ENCODE results near the gene CBX5. TPM values are rescaled to one million over a fixed set of nuclear protein-coding genes. Genes with fewer than 3 reads are reported as not detected.
A peak's percentile ranks its signal among the peaks of the same experiment; 100 is the strongest.

CBX5 gene
- polyA plus RNA-seq (2012; ENCODE audit: insufficient read length, low read depth): 9.5 TPM

DNA sequence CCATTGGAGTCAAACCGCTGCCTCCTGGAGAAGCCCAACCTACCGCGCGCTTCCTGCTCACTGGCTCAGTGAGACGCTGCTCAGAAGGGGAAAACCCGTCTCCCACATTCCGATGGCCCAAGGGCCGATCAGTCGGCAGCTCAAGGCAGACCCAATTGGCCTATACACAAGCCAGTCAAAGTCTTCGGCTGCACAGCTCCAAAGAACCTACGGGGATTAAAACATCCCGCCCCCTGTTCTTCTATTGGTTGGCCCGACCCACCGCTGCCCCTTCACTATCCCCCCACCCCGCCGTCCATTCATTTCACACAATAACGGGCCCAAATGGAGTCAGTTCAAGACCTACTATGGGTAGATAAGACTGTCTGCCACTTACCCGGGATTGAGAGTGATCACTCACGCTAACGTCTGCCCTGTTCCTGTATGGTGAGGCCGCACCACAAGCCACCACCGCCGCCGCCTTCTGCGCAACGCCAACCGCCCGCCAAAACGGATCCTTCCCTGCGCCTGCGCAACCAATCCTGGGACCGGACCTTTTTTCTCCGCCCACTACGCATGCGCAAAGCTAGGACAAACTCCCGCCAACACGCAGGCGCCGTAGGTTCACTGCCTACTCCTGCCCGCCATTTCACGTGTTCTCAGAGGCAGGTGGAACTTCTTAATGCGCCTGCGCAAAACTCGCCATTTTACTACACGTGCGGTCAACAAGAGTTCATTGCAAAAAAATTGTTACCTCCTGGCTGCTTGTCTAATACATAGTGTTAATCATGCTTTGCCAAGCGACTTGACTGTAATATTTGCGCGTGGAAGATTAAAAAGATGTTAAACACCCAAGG is at the start of gene CBX5:
Gene CBX5, minus strand, starts transcription at position 491 of the 836 bp plus-strand sequence. CDS start 22,472 bp downstream, outside the sequence.
- TF ChIP-seq, protein P1, sequence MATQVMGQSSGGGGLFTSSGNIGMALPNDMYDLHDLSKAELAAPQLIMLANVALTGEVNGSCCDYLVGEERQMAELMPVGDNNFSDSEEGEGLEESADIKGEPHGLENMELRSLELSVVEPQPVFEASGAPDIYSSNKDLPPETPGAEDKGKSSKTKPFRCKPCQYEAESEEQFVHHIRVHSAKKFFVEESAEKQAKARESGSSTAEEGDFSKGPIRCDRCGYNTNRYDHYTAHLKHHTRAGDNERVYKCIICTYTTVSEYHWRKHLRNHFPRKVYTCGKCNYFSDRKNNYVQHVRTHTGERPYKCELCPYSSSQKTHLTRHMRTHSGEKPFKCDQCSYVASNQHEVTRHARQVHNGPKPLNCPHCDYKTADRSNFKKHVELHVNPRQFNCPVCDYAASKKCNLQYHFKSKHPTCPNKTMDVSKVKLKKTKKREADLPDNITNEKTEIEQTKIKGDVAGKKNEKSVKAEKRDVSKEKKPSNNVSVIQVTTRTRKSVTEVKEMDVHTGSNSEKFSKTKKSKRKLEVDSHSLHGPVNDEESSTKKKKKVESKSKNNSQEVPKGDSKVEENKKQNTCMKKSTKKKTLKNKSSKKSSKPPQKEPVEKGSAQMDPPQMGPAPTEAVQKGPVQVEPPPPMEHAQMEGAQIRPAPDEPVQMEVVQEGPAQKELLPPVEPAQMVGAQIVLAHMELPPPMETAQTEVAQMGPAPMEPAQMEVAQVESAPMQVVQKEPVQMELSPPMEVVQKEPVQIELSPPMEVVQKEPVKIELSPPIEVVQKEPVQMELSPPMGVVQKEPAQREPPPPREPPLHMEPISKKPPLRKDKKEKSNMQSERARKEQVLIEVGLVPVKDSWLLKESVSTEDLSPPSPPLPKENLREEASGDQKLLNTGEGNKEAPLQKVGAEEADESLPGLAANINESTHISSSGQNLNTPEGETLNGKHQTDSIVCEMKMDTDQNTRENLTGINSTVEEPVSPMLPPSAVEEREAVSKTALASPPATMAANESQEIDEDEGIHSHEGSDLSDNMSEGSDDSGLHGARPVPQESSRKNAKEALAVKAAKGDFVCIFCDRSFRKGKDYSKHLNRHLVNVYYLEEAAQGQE (IDR thresholded peaks at IDR 0.05; ENCODE audit: insufficient read depth in 1 of 2, low read depth in 2 of 2, low read length in 2 of 2): peak in 1 of 2 experiments; percentile 5; a peak in 1 of 4 replicates
- peak; percentile 95 for TF ChIP-seq TAF1 (IDR thresholded peaks at IDR 0.05; ENCODE audit: borderline replicate concordance, insufficient read depth, low read length)
- peak; percentile 89 for TF ChIP-seq POLR2AphosphoS5 (IDR thresholded peaks at IDR 0.05; ENCODE audit: low read depth, low read length)
- TF ChIP-seq SIN3A (IDR thresholded peaks at IDR 0.05; ENCODE audit: borderline replicate concordance, insufficient read depth, low read length): peak; percentile 61; the same call in 1 of the 2 replicates
- no peak for TF ChIP-seq FOXP2 (optimal IDR thresholded peaks at IDR 0.05; ENCODE audit: borderline replicate concordance, extremely low read depth, extremely low read length, insufficient read depth)

DNA sequence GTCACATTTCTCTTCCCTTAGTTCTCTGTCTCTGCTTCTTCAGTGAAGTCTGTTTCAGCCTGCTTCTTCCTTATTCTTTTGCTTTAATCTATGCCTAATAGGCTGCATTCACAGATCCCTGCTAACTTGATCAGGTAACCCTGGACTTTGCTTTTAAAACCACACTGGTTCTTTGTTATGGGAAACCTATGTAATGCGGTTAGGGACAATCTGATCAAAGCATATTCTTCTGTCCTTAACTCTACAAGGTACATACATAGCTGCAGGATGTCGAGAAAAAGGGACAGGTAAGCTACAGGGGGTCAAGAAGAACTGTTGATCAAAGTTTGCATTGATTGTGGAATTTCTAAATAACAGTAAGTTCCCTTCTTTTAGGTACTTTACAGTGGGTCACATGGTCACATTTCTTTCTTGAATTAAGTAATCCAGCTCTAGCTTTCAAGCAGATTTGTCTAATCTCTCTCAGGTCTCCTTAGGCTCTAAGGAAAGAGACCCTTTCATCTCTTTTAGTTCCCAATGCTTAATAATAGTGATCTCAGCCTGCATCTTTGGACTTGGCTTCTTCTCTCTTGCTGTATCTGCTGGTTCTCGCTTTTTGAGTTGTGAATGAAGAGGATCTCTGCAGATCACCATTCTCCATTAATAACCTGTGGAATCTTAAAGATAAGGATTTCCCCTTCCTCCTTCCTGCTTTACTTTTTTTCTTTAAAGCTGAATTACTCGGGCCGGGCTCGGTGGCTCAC is 48.8 kb upstream of the CBX5 start:
- TF ChIP-seq TAF1 (IDR thresholded peaks at IDR 0.05; ENCODE audit: borderline replicate concordance, insufficient read depth, low read length) (no peak), SIN3A (IDR thresholded peaks at IDR 0.05; ENCODE audit: borderline replicate concordance, insufficient read depth, low read length) (no peak), POLR2AphosphoS5 (IDR thresholded peaks at IDR 0.05; ENCODE audit: low read depth, low read length) (no peak), FOXP2 (optimal IDR thresholded peaks at IDR 0.05; ENCODE audit: borderline replicate concordance, extremely low read depth, extremely low read length, insufficient read depth) (no peak)
- TF ChIP-seq, protein P1 (IDR thresholded peaks at IDR 0.05; ENCODE audit: insufficient read depth in 1 of 2, low read depth in 2 of 2, low read length in 2 of 2): no peak

DNA sequence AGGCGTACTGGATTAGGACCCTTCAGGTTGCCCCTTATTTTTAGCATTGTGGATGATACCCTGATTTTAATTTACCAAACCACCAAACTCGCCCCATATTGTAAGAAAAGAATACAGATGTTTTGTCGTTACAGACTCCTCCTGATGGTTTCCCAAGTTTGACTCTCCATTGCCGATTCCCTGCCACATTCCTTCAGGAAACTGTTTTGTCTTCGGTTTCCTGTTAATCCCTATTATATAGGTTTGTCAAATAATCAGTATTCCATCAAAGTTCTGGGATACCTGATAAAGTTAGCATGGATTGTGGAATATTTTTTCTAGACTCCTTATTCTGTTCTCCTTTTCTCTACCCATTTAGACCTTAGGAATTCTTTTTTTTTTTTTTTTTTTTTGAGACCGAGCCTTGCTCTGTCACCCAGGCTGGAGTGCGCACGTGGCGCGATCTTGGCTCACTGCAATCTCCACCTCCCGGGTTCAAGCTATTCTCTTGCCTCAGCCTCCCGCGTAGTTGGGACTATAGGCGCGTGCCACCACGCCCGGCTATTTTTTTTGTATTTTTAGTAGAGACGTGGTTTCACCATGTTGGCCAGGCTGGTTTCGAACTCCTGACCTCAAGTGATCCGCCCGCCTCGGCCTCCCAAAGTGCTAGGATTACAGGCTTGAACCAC is 45.7 kb upstream of the CBX5 start:
- peak; percentile 47; the same call in 1 of the 2 replicates for TF ChIP-seq POLR2AphosphoS5 (IDR thresholded peaks at IDR 0.05; ENCODE audit: low read depth, low read length)

DNA sequence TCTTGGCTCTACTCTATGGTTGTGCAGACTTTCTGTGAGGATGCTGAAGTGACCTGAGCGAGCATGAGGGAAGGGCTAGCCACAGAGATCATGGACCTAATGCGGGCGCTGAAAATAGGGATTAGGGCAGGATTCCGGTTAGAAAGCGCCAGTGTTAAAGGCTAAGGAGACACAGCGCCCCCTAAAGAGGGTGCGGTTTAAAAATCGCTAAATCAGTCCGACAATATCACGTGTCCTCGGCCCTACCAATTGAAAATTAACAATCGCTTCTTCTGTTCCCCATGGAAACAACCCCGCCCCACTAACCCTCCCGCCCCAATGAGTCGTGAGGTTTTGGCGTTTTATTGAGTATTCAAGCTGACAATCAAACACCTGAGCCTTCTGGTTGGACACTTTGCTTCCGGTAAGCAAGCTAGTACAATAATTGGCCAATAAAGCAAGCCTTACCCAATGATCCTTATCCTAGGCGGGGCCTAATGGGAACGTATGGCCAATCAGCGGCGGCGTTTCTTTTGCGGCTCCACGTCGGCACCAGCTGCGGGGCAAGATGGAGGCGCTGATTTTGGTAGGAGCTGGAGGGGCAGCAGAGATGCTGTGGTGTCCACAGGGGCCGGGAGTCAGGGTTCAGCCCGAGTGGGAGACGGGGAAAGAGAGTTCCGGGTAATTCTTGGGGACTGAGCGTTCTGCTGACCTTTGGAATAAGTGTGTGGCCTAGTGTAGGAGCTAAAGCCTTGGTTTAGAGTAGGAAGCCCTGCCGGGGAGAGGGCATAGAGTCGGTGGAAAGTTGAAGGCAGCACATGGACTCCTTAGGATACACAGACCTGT is 44.9 kb upstream of the CBX5 start, which contains the start of gene COPZ1:
Gene COPZ1, plus strand, starts transcription at position 515 of the 825 bp plus-strand sequence. Its CDS starts 33 bp downstream, at position 548.
- TF ChIP-seq POLR2AphosphoS5 (IDR thresholded peaks at IDR 0.05; ENCODE audit: low read depth, low read length) (peak; percentile 86), SIN3A (IDR thresholded peaks at IDR 0.05; ENCODE audit: borderline replicate concordance, insufficient read depth, low read length) (0 out of 2 replicates have a peak, but pooled peaks have one; percentile 51), TAF1 (IDR thresholded peaks at IDR 0.05; ENCODE audit: borderline replicate concordance, insufficient read depth, low read length) (peak; percentile 95), FOXP2 (optimal IDR thresholded peaks at IDR 0.05; ENCODE audit: borderline replicate concordance, extremely low read depth, extremely low read length, insufficient read depth) (no peak)
- TF ChIP-seq, protein P1 (IDR thresholded peaks at IDR 0.05; ENCODE audit: insufficient read depth in 1 of 2, low read depth in 2 of 2, low read length in 2 of 2): peak in 1 of 2 experiments; percentile 42; a peak in 2 of 4 replicates
